ENCODE results near the gene PIGQ. TPM values are rescaled to one million over a fixed set of nuclear protein-coding genes. Genes with fewer than 3 reads are reported as not detected.

The PIGQ gene
- total and polyA plus RNA-seq, 5 experiments from 2014 or later, result 8.8 to 59.0 (median 13.4) TPM

- POLR2A ChIA-PET, result interaction anchor here (0.7 to 1.4 kb wide), 2 partner anchors 15 to 445 kb away, joined by 3 read pairs; no protein-coding TSS in a partner anchor
- Mint-ChIP-seq H3K4me1 (peaks cover 8 to 35% (median 26%) of the 10 kb centered on the region in 4 donors), H3K27me3 (no peaks in the 10 kb centered on the region), H3K27ac (no peak overlapping the region), H3K4me3 (no peak overlapping the region), H3K9me3 (no peaks in the 10 kb centered on the region), H3K36me3 (peaks cover 0 to 15% (median 0%) of the 10 kb centered on the region in 3 donors)
- DNase-seq (no peak), ATAC-seq (no peak)
Measured at GRCh38 chr16:598823-599739, 29.3 kb downstream of the PIGQ start.

- ATAC-seq, result no peak
- POLR2A ChIA-PET, result interaction anchor here (0.8 kb wide), 1 partner anchor 12 kb away, joined by 3 read pairs; no protein-coding TSS in a partner anchor
- Mint-ChIP-seq H3K27ac (peak overlapping the region in 1 of 10 donors; percentile 71), H3K27me3 (no peaks in the 10 kb centered on the region), H3K9me3 (peaks cover 0 to 2% (median 0%) of the 10 kb centered on the region in 9 donors), H3K4me3 (no peak overlapping the region), H3K4me1 (peaks cover 7 to 29% (median 23%) of the 10 kb centered on the region in 4 donors), H3K36me3 (peaks cover 0 to 13% (median 0%) of the 10 kb centered on the region in 3 donors)
- DNase-seq, result no peak
Measured at GRCh38 chr16:600781-601180, 31.0 kb downstream of the PIGQ start.

- H3K4me1 Mint-ChIP-seq, result peaks cover 8 to 18% (median 17%) of the 10 kb centered on the region in 4 donors
- peaks cover 0 to 2% (median 0%) of the 10 kb centered on the region in 9 donors for H3K9me3 Mint-ChIP-seq
- POLR2A ChIA-PET, result no interaction called here
- peaks cover 0 to 6% (median 0%) of the 10 kb centered on the region in 3 donors for H3K36me3 Mint-ChIP-seq
- no peaks in the 10 kb centered on the region for H3K27me3 Mint-ChIP-seq
- DNase-seq, result no peak
- no peak overlapping the region for H3K4me3 Mint-ChIP-seq
- ATAC-seq, result no peak
- peak overlapping the region in 3 of 10 donors; percentile 4 to 73 (median 50) for H3K27ac Mint-ChIP-seq
Measured at GRCh38 chr16:603933-604332, 34.2 kb downstream of the PIGQ start.

GRCh38 chr16:606656-607307 lies 37.0 kb downstream of the PIGQ start:
- Mint-ChIP-seq H3K4me1 (peaks cover 12 to 37% (median 20%) of the 10 kb centered on the region in 4 donors), H3K36me3 (peaks cover 0 to 2% (median 0%) of the 10 kb centered on the region in 3 donors), H3K9me3 (peaks cover 0 to 2% (median 0%) of the 10 kb centered on the region in 9 donors), H3K27ac (no peak overlapping the region), H3K27me3 (no peaks in the 10 kb centered on the region), H3K4me3 (no peak overlapping the region)
- POLR2A ChIA-PET, result no interaction called here
- DNase-seq, result no peak
- ATAC-seq, result no peak

GRCh38 chr16:608019-608418 lies 38.3 kb downstream of the PIGQ start:
- H3K27me3 Mint-ChIP-seq, result no peaks in the 10 kb centered on the region
- peaks cover 0 to 2% (median 0%) of the 10 kb centered on the region in 9 donors for H3K9me3 Mint-ChIP-seq
- DNase-seq, result no peak
- H3K4me1 Mint-ChIP-seq, result peaks cover 11 to 31% (median 16%) of the 10 kb centered on the region in 4 donors
- no peak overlapping the region for H3K4me3 Mint-ChIP-seq
- H3K36me3 Mint-ChIP-seq, result peaks cover 0 to 2% (median 0%) of the 10 kb centered on the region in 3 donors
- ATAC-seq, result no peak
- POLR2A ChIA-PET, result no interaction called here
- H3K27ac Mint-ChIP-seq, result peak overlapping the region in 1 of 10 donors; percentile 31

- Mint-ChIP-seq H3K27me3 (no peaks in the 10 kb centered on the region), H3K36me3 (peaks cover 0 to 2% (median 0%) of the 10 kb centered on the region in 3 donors), H3K4me3 (no peak overlapping the region), H3K27ac (peak overlapping the region in 2 of 10 donors; percentile 22 to 87), H3K9me3 (peaks cover 0 to 2% (median 0%) of the 10 kb centered on the region in 9 donors), H3K4me1 (peaks cover 4 to 21% (median 10%) of the 10 kb centered on the region in 4 donors)
- POLR2A ChIA-PET, result no interaction called here
- DNase-seq (no peak), ATAC-seq (no peak)
Measured at GRCh38 chr16:609316-609715, 39.5 kb downstream of the PIGQ start.

GRCh38 chr16:609984-610383 lies 40.2 kb downstream of the PIGQ start:
- Mint-ChIP-seq H3K27ac (no peak overlapping the region), H3K27me3 (no peaks in the 10 kb centered on the region), H3K36me3 (peaks cover 0 to 2% (median 0%) of the 10 kb centered on the region in 3 donors), H3K4me1 (peaks cover 4 to 21% (median 10%) of the 10 kb centered on the region in 4 donors), H3K9me3 (peaks cover 0 to 2% (median 0%) of the 10 kb centered on the region in 9 donors), H3K4me3 (no peak overlapping the region)
- ATAC-seq (no peak), DNase-seq (no peak)
- POLR2A ChIA-PET, result no interaction called here

GRCh38 chr16:610513-611381 lies 41.0 kb downstream of the PIGQ start:
- POLR2A ChIA-PET, result no interaction called here
- Mint-ChIP-seq H3K4me1 (peaks cover 4 to 21% (median 10%) of the 10 kb centered on the region in 4 donors), H3K9me3 (no peaks in the 10 kb centered on the region), H3K27me3 (no peaks in the 10 kb centered on the region), H3K36me3 (peaks cover 0 to 2% (median 0%) of the 10 kb centered on the region in 3 donors), H3K27ac (peak overlapping the region in 3 of 10 donors; percentile 44 to 80 (median 46)), H3K4me3 (no peak overlapping the region)
- DNase-seq, result peak; percentile 32 to 74 (median 56)
- peak; percentile 66 to 73 for ATAC-seq

GRCh38 chr16:615122-615521 lies 45.4 kb downstream of the PIGQ start:
- no peak for DNase-seq
- Mint-ChIP-seq H3K27me3 (no peaks in the 10 kb centered on the region), H3K4me1 (peaks cover 4 to 7% (median 5%) of the 10 kb centered on the region in 4 donors), H3K27ac (peak overlapping the region in 1 of 10 donors; percentile 15), H3K36me3 (peaks cover 0 to 2% (median 0%) of the 10 kb centered on the region in 3 donors), H3K4me3 (no peak overlapping the region), H3K9me3 (no peaks in the 10 kb centered on the region)
- POLR2A ChIA-PET, result no interaction called here
- ATAC-seq, result no peak

GRCh38 chr16:616733-617586 lies 47.2 kb downstream of the PIGQ start:
- no peak for ATAC-seq
- Mint-ChIP-seq H3K4me1 (peaks cover 0 to 6% (median 0%) of the 10 kb centered on the region in 4 donors), H3K27ac (no peak overlapping the region), H3K36me3 (peaks cover 0 to 4% (median 0%) of the 10 kb centered on the region in 3 donors), H3K4me3 (no peak overlapping the region), H3K27me3 (no peaks in the 10 kb centered on the region), H3K9me3 (no peaks in the 10 kb centered on the region)
- no peak for DNase-seq
- POLR2A ChIA-PET, result no interaction called here

GRCh38 chr16:617855-618254 lies 48.1 kb downstream of the PIGQ start:
- Mint-ChIP-seq H3K27me3 (no peaks in the 10 kb centered on the region), H3K4me3 (no peak overlapping the region), H3K36me3 (peaks cover 0 to 4% (median 0%) of the 10 kb centered on the region in 3 donors), H3K4me1 (peaks cover 0 to 6% (median 0%) of the 10 kb centered on the region in 4 donors), H3K27ac (peak overlapping the region in 1 of 10 donors; percentile 65), H3K9me3 (no peaks in the 10 kb centered on the region)
- POLR2A ChIA-PET, result no interaction called here
- DNase-seq, result no peak
- no peak for ATAC-seq
